Tongue (tissue), 3 donors: ENCODE data around the gene ARID3A. TPM values are rescaled to one million over a fixed set of nuclear protein-coding genes. Genes with fewer than 3 reads are reported as not detected.
"Not testable (repeated sequence)": the region's sequence is repeated elsewhere in the genome, so short reads cannot be mapped to it uniquely, and the experiment has no call there.

Source experiments
- DNase-seq: peaks from one replicate; pipeline ENCODE4 v3.0.0-alpha.2; 2015
- small RNA-seq: library from RNA; depleted of rRNA; stranded (forward); fragments of <200 nt; gene quantifications from one replicate; pipeline ENCODE3, GENCODE V24; 2014; ENCODE audit warnings: low replicate concordance
- total RNA-seq: library from RNA; depleted of rRNA; stranded (reverse); fragments of >200 nt; gene quantifications from one replicate; pipeline ENCODE4 v1.2.3, GENCODE V29; 2014

Gene ARID3A
- total RNA-seq, 1 donor from 2014 or later = 5.2 TPM

- no peak for DNase-seq
Observed at GRCh38 chr19:1018932-1019615, 93.2 kb downstream of the ARID3A start.

DNA sequence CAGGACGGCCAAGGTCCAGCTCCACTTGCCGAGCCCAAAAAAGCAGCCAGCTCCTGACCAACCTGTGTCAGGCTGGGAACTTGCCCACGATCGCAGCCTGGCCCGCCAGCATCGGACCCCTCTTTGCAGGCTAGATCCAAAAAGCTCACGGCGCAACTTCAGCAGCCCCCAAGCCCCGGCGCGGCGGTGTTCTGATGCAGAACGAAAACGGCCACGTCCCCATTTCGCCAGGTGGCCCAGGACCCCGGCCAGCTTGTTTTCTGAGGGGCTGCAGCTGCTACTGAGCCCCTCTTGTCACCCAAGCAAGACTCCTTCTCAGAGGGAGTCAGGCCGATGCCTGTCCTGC lies 93.8 kb downstream of the ARID3A start:
- no peak for DNase-seq

GRCh38 chr19:1019980-1020867 lies 94.4 kb downstream of the ARID3A start:
- no peak for DNase-seq

DNA sequence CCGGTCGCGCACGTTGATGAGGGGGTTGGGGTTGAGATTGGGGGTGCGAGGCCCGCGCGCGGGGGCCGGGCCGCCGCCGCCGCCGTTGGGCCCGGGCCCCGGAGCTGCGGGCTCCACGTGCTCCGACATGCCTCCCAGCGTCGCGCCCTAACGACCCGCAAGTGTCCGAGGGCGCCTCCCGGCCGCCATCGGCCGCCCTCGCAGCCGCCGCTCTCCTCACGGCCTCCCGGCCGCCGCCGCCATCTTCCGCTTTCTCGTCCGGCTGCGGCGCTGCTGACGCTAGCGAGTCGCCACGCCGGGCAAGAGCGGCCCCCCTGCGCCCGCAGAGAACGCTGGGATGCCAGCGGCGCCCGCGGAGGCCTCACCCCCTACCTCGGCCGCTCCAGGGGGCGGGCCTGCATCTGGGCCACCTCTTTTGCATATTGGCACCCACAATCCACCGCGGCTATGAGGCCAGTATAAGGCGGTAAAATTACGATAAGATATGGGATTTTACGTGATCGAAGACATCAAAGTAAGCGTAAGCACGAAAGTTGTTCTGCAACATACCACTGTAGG lies 95.1 kb downstream of the ARID3A start, which contains the start of gene TMEM259:
Gene TMEM259 (minus strand): TSS at position 256 of the 558 bp plus-strand sequence. CDS start 127 bp downstream, at position 129.
- peak; percentile 99 for DNase-seq

- DNase-seq = not testable (repeated sequence)
Observed at GRCh38 chr19:1023883-1024188, 98.0 kb downstream of the ARID3A start.

DNA sequence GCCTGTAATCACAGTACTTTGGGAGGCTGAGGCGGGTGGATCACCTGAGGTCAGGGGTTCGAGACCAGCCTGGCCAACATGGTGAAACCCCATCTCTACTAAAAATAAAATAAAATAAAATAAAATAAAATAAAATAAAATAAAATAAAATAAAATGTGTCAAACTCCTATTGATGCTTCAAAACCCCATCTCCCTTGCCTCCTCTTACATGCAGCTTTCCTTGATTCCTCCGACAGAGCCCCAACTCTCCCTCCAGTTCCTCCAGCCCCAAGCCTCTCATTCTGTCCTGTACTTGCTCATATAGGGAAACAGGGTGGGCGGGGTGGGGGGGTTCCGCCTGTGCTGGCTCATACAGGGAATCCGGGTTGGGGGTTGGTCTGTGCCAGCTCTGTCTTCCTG lies 99.2 kb downstream of the ARID3A start:
- DNase-seq = not testable (repeated sequence)

Small RNA genes within 50 kb of the gene (small RNA-seq; reads per million reads assigned to genes)
- gene RNU6-2 (0.21 reads per million, percentile 30 among the genes with 10 or more reads in this experiment), gene RNU6-9 (0.13 reads per million)

Other genes starting within 250 kb of the ARID3A start
- gene FSTL3, start 249.6 kb upstream of the ARID3A start, total RNA-seq = 47.8 TPM
- 0.82 TPM for gene PRSS57, start 230.6 kb upstream of the ARID3A start, total RNA-seq
- gene PALM, start 217.1 kb upstream of the ARID3A start, total RNA-seq = 52.9 TPM
- gene MISP, start 174.9 kb upstream of the ARID3A start, total RNA-seq = 2.9 TPM
- 90.6 TPM for gene PTBP1, start 128.6 kb upstream of the ARID3A start, total RNA-seq
- gene PLPPR3, start 104.1 kb upstream of the ARID3A start, total RNA-seq = 0.31 TPM
- 2.5 TPM for gene AZU1, start 98.2 kb upstream of the ARID3A start, total RNA-seq
- 3.3 TPM for gene PRTN3, start 85.0 kb upstream of the ARID3A start, total RNA-seq
- gene ELANE, start 73.7 kb upstream of the ARID3A start, total RNA-seq = 3.5 TPM
- gene CFD, start 66.4 kb upstream of the ARID3A start, total RNA-seq = 5.8 TPM
- 34.4 TPM for gene MED16, start 32.8 kb upstream of the ARID3A start, total RNA-seq
- gene RNU6-9, start 32.6 kb upstream of the ARID3A start, total RNA-seq = not detected
- 23.2 TPM for gene R3HDM4, start 12.8 kb upstream of the ARID3A start, total RNA-seq
- not detected for gene KISS1R, start 8.7 kb upstream of the ARID3A start, total RNA-seq
- gene WDR18, start 58.3 kb downstream of the ARID3A start, total RNA-seq = 44.0 TPM
- not detected for gene GRIN3B, start 74.4 kb downstream of the ARID3A start, total RNA-seq
- gene TMEM259, start 95.1 kb downstream of the ARID3A start, total RNA-seq = 72.1 TPM
- not detected for gene RNU6-2, start 95.5 kb downstream of the ARID3A start, total RNA-seq
- gene CNN2, start 100.6 kb downstream of the ARID3A start, total RNA-seq = 42.3 TPM
- 22.1 TPM for gene ABCA7, start 114.1 kb downstream of the ARID3A start, total RNA-seq
- 16.8 TPM for gene ARHGAP45, start 141.1 kb downstream of the ARID3A start, total RNA-seq
- gene POLR2E, start 169.3 kb downstream of the ARID3A start, total RNA-seq = 73.4 TPM
- 115 TPM for gene GPX4, start 178.0 kb downstream of the ARID3A start, total RNA-seq
- 20.9 TPM for gene SBNO2, start 248.2 kb downstream of the ARID3A start, total RNA-seq